Ectodermal cell (in vitro differentiated cells): Measurements from ENCODE around the gene ERBB3.
"Not testable (repeated sequence)": the region's sequence is repeated elsewhere in the genome, so short reads cannot be mapped to it uniquely, and the experiment has no call there.

Experiments used
- H3K27ac ChIP-seq: 2 replicates; pipeline ENCODE4 v1.7.0; 2013; ENCODE audit warnings: mild to moderate bottlenecking, low read depth, low read length; ENCODE audit not compliant: insufficient read depth, poor library complexity, severe bottlenecking
- H3K27me3 ChIP-seq: 2 replicates; pipeline ENCODE4 v1.7.0; 2013; ENCODE audit warnings: mild to moderate bottlenecking, low read length; ENCODE audit not compliant: insufficient read depth, control insufficient read depth, poor library complexity, severe bottlenecking
- H3K36me3 ChIP-seq: one replicate; pipeline ENCODE4 v1.7.0; 2013; ENCODE audit warnings: low read length; ENCODE audit not compliant: control insufficient read depth, insufficient read depth
- H3K4me1 ChIP-seq: one replicate; pipeline ENCODE4 v1.7.0; 2013; ENCODE audit warnings: low read length; ENCODE audit not compliant: control insufficient read depth, insufficient read depth
- H3K4me3 ChIP-seq: 2 replicates; pipeline ENCODE4 v1.7.0; 2013; ENCODE audit warnings: low read depth, low read length, control low read depth; ENCODE audit not compliant: insufficient read depth
- H3K9me3 ChIP-seq: 2 replicates; pipeline ENCODE4 v1.7.0; 2013; ENCODE audit warnings: mild to moderate bottlenecking, low read length, moderate library complexity; ENCODE audit not compliant: control insufficient read depth
- WGBS, 2 experiments: methylation state at CpG; one replicate each; pipeline ENCODE4 v1.1.7; 2013; ENCODE audit warnings: missing lambda C conversion rate in 2 of 2; 5-methylcytosine and 5-hydroxymethylcytosine counted together

The ERBB3 gene

DNA sequence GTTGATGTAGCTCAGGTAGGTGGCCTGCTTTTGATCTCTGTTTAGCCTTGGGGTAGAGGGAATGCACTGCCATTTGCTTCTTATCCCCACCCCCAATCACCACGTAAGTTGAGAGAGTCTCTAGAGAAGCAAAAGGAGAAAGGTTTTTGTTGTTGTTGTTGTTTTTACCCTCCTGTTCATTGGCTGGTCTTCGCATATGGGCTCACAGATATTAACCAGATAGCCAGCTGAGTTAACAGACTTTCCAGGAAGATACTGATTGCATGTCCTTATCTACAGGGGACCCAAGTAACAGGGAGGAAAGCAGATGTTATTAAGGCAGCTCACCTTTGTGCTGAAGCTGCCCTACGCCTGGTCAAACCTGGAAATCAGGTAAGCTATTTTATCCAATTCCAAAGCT lies 27.3 kb downstream of the ERBB3 start:
- H3K4me1 ChIP-seq: peaks cover 11% of the 10 kb centered on the region
- H3K9me3 ChIP-seq: no peaks in the 10 kb centered on the region
- peaks cover 46% of the 10 kb centered on the region for H3K36me3 ChIP-seq
- H3K27me3 ChIP-seq: no peaks in the 10 kb centered on the region
- H3K4me3 ChIP-seq: no peak overlapping the region
- H3K27ac ChIP-seq: no peak overlapping the region
- 97 to 98% methylated on average over 3 of the region's 3 CpGs for WGBS, 2 experiments

- Histone ChIP-seq H3K4me3 (no peak overlapping the region), H3K36me3 (peaks cover 66% of the 10 kb centered on the region), H3K27ac (no peak overlapping the region), H3K27me3 (no peaks in the 10 kb centered on the region), H3K4me1 (peaks cover 7% of the 10 kb centered on the region), H3K9me3 (no peaks in the 10 kb centered on the region)
- 95 to 97% methylated on average over 5 of the region's 5 CpGs for WGBS, 2 experiments
Observed at GRCh38 chr12:56110571-56110970, 30.6 kb downstream of the ERBB3 start.

GRCh38 chr12:56114084-56114483 lies 34.1 kb downstream of the ERBB3 start:
- 100% methylated on average over 1 of the region's 1 CpG for WGBS, 2 experiments
- peaks cover 46% of the 10 kb centered on the region for H3K36me3 ChIP-seq
- H3K9me3 ChIP-seq: no peaks in the 10 kb centered on the region

GRCh38 chr12:56115329-56115728 lies 35.4 kb downstream of the ERBB3 start:
- Histone ChIP-seq H3K36me3 (peaks cover 35% of the 10 kb centered on the region), H3K27ac (no peak overlapping the region), H3K27me3 (no peaks in the 10 kb centered on the region), H3K4me3 (peak overlapping the region; percentile 86), H3K4me1 (peaks cover 9% of the 10 kb centered on the region), H3K9me3 (no peaks in the 10 kb centered on the region)
- whole genome bisulfite sequencing, 2 experiments: 72 to 73% methylated on average over 8 to 10 of the region's 10 CpGs

More at GRCh38 chr12:56114084-56114483, 34.1 kb downstream of the ERBB3 start:
- no peaks in the 10 kb centered on the region for H3K27me3 ChIP-seq
- H3K4me3 ChIP-seq: no peak overlapping the region
- peaks cover 4% of the 10 kb centered on the region for H3K4me1 ChIP-seq
- no peak overlapping the region for H3K27ac ChIP-seq

DNA sequence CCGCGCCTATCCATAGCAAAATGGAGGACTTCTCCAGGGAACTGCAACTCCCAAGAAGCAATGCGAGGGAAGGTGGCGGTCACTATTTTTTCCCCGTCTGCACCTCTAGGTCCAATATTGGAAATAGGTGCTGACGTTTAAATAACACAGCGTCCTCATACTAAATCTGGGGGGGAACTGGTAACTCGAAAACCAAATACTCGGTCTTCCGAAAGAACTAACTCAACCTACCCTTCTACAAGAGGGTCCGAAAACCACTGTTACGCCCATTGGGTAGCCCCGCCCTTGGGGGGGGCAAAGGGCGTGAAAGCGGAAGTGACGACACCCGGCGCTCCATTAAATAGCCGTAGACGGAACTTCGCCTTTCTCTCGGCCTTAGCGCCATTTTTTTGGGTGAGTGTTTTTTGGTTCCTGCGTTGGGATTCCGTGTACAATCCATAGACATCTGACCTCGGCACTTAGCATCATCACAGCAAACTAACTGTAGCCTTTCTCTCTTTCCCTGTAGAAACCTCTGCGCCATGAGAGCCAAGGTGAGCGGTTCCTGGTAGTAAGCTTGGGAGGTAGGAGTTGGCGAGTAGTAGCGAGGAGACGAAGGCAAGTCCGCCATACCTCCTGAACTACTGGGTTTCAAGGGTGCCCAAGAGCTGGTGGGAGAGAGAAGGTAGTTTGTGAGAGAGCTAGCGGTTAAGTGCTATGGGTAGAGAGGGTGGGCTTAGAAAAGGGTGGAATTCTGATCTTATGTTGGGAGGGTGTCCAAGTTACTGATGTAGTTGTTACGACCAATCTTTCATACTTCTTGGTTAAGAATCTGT lies 36.5 kb downstream of the ERBB3 start, which contains the start of gene RPL41:
RPL41 (plus strand) TSS at position 367 of the 815 bp plus-strand sequence.
- WGBS, 2 experiments: 0% methylated on average over 34 of the region's 34 CpGs
- peaks cover 35% of the 10 kb centered on the region for H3K36me3 ChIP-seq

DNA sequence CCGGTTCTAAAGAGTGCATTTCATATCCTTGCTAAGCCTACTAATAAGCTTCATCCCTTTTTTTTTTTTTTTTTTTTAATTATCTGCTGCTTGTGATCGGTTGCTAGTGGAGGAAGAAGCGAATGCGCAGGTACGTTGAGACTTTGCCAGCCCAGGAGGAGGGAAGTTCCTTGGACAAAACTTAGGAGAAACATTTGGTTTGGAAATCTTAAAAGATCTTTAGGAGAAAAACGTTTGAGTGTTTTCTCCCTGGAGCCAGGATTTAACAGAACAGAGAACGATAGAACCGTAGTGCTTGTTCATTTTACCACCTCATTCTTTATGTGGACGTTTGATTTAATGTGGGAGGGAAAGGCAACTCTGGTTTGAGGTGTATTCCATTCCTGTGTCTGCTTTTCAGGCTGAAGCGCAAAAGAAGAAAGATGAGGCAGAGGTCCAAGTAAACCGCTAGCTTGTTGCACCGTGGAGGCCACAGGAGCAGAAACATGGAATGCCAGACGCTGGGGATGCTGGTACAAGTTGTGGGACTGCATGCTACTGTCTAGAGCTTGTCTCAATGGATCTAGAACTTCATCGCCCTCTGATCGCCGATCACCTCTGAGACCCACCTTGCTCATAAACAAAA lies 37.2 kb downstream of the ERBB3 start:
- Histone ChIP-seq H3K36me3 (peaks cover 33% of the 10 kb centered on the region), H3K27ac (peak overlapping the region; percentile 97), H3K4me3 (peak overlapping the region; percentile 86)
- not testable (repeated sequence) for H3K9me3 ChIP-seq, H3K27me3 ChIP-seq, H3K4me1 ChIP-seq
- 3 to 4% methylated on average over 9 to 10 of the region's 16 CpGs for WGBS, 2 experiments

More for the DNA sequence above, 36.5 kb downstream of the ERBB3 start, which contains the start of gene RPL41:
- peak within 1 kb of the TSS; percentile 97 for H3K27ac ChIP-seq
- H3K9me3 ChIP-seq: no peaks in the 10 kb centered on the region
- peak within 1 kb of the TSS; percentile 86 for H3K4me3 ChIP-seq
- H3K27me3 ChIP-seq: no peaks in the 10 kb centered on the region
- peaks cover 9% of the 10 kb centered on the region for H3K4me1 ChIP-seq

DNA sequence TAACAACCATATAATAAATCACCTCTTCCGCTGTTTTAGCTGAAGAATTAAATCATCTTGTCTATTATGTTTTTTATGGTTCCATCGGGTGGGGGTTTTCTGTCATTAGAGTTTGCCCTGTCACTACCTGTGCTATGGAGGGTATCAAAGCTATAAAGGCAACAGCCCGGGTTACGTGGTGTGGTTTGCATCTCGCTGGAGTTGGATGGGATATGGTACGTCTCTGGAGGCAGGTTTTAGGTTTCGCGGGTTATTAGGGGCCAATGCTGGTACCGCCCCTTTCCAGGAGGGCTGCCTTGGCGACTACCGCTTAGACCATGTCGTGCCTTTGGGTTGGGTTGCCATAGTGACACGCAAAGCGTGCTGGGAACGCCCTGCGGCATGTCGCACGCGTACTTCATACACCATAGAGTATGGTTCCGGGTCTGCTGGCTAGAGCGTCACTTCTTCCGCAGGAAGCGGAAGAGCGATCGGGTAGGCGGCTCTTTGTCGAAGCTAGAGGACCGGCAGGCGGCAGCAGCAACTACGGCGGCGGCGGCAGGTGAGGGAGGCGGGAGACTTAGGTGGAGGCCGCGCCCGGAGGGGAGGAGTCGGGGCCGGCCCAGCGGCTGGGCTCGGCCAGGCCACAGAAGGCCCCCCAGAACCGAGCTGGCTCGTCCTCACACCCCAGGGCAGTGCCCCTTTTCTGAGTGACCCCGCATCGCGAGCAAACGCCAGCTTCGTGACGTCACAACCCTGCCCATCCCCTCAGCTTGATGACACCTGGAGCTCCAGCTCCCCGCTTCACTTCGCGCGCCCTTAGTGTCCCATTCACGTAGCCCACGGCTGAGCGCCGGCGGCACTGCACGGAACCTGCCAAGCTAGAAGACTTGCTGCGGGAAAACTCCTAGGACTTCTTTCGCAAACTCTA lies 38.1 kb downstream of the ERBB3 start, which contains the start of gene ZC3H10:
ZC3H10 (plus strand) TSS at position 489 of the 910 bp plus-strand sequence. CDS start 2,297 bp downstream, outside the sequence.
- H3K27me3 ChIP-seq: no peaks in the 10 kb centered on the region
- WGBS, 2 experiments: 1% methylated on average over 60 of the region's 61 CpGs

DNA sequence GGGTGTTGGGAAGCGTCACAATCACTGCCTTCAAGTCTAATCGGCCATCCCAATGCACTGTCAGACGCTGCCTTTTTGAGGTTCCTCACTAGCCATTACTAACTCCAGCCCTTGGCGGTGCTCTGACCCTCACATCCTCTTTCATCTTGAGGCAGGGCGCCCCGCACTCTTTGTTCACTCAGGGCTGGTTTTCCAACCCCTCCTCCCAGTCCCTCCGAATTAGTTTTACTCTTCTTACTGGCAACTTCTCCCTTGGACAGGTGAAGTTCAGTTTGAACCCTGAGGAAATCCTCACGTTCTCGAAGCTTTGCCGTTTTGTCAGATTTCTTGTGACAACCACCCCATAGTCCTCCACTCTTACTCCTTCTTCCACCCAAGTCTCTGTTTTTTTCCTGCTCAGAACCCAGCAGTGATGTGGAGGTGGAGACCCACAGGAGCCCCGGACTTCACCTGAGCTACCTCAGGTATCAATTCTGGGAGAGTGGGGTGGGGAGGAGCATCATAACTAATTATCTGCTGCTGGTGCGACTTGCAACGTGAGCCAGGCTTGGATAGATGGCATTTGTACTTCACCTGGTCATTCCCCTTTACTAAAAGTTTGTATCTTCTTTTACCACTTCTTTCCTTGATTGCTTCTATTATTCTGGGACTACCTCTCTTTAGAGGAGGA lies 38.9 kb downstream of the ERBB3 start:
- peaks cover 9% of the 10 kb centered on the region for H3K4me1 ChIP-seq
- peaks cover 19% of the 10 kb centered on the region for H3K36me3 ChIP-seq
- peak overlapping the region; percentile 73 for H3K27ac ChIP-seq
- no peaks in the 10 kb centered on the region for H3K27me3 ChIP-seq
- peak overlapping the region; percentile 86 for H3K4me3 ChIP-seq
- 29 to 31% methylated on average over 13 of the region's 13 CpGs for WGBS, 2 experiments
- H3K9me3 ChIP-seq: no peaks in the 10 kb centered on the region

More for the DNA sequence above, 38.1 kb downstream of the ERBB3 start, which contains the start of gene ZC3H10:
- Histone ChIP-seq H3K9me3 (no peaks in the 10 kb centered on the region), H3K4me3 (peak within 1 kb of the TSS; percentile 86), H3K4me1 (peaks cover 9% of the 10 kb centered on the region), H3K36me3 (peaks cover 25% of the 10 kb centered on the region), H3K27ac (peak within 1 kb of the TSS; percentile 97)

DNA sequence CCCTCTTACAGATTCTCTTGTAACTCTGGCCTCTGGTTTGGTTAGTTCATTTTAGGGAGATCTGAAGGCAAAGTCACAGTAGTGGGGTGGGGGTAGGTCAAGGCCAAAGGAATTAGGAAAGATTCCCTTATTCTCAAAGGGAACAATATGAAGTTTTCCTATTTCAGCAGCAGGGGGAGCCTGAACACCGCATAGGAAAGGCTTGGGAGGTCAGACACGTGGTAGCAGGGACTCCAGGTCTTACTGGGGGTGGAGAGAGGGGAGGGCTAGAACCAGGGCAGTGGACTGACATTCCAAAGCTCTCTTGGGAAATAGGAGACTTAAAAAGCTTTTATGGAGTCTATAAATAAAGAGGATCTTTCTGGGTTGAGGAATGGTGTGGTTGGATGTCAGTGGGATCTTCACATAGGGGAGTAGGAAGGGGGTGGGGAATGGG lies 39.4 kb downstream of the ERBB3 start:
- Histone ChIP-seq H3K4me3 (peak overlapping the region; percentile 86), H3K9me3 (no peaks in the 10 kb centered on the region)

More for the DNA sequence above, 39.4 kb downstream of the ERBB3 start:
- 0% methylated on average over 2 of the region's 2 CpGs for WGBS, 2 experiments
- H3K27ac ChIP-seq: no peak overlapping the region
- H3K36me3 ChIP-seq: peaks cover 14% of the 10 kb centered on the region
- peaks cover 9% of the 10 kb centered on the region for H3K4me1 ChIP-seq
- no peaks in the 10 kb centered on the region for H3K27me3 ChIP-seq
